Transverse colon (tissue), 4 donors: ENCODE results near the gene NUMB. TPM values are rescaled to one million over a fixed set of nuclear protein-coding genes. Genes with fewer than 3 reads are reported as not detected.

Experiments used
- DNase-seq: peaks from one replicate; pipeline ENCODE4 v3.0.0-alpha.2; 2019
- H3K27ac ChIP-seq, 4 donors: fragments of 200-600 bp; sonication (generic); 2 replicates each; pipeline ENCODE4 v1.5.1; 2016 to 2018; ENCODE audit warnings: inconsistent platforms in 4 of 4
- H3K27me3 ChIP-seq: fragments of 200-600 bp; sonication (generic); 2 replicates; pipeline ENCODE4 v1.5.1; 2017; ENCODE audit warnings: inconsistent platforms
- H3K36me3 ChIP-seq, 4 donors: fragments of 200-600 bp; sonication (generic); 2 replicates each; pipeline ENCODE4 v1.5.1; 2017 to 2019; ENCODE audit warnings: inconsistent platforms in 4 of 4
- H3K4me1 ChIP-seq, 4 donors: fragments of 200-600 bp; sonication (generic); 2 replicates each; pipeline ENCODE4 v1.5.1; 2017 to 2020; ENCODE audit warnings: inconsistent platforms in 4 of 4
- H3K4me3 ChIP-seq, 4 donors: fragments of 200-600 bp; sonication (generic); 1 replicate in 1 of 4; 2 replicates in 3 of 4; pipeline versions ENCODE4 v1.5.1 to v1.6.1; 2017 to 2019; ENCODE audit warnings: inconsistent platforms in 4 of 4
- H3K9me3 ChIP-seq, 2 donors: fragments of 200-600 bp; sonication (generic); 2 replicates each; pipeline ENCODE4 v1.5.1; 2017 to 2019; ENCODE audit warnings: inconsistent platforms in 2 of 2
- CTCF ChIP-seq, 5 experiments: fragments of 200-600 bp in 3 of 5; fragments of 450-650 bp in 2 of 5; sonication (generic) in 3 of 5; IDR thresholded peaks; 1 replicate in 2 of 5; 2 replicates in 3 of 5; pipeline ENCODE4 v1.5.1; 2016 to 2017; ENCODE audit warnings: antibody characterized with exemption in 5 of 5, inconsistent platforms in 3 of 5, mild to moderate bottlenecking in 2 of 5, moderate library complexity in 1 of 5
- EP300 ChIP-seq: sonication (generic); formaldehyde crosslinking; IDR thresholded peaks from one replicate; pipeline ENCODE4 v1.6.1; 2017; ENCODE audit warnings: antibody characterized with exemption, low read depth
- POLR2A ChIP-seq: fragments of 450-650 bp; IDR thresholded peaks from one replicate; pipeline ENCODE4 v1.6.1; 2016; ENCODE audit warnings: antibody characterized with exemption, mild to moderate bottlenecking, moderate library complexity
- POLR2AphosphoS5 ChIP-seq, 3 donors: sonication (generic); formaldehyde crosslinking; IDR thresholded peaks; one replicate each; pipeline ENCODE4 v1.6.1; 2016; ENCODE audit warnings: antibody characterized with exemption in 3 of 3
- WGBS, 2 donors: methylation state at CpG; one replicate each; pipeline ENCODE4 v1.1.5; 2018; ENCODE audit warnings: low coverage in 1 of 2; 5-methylcytosine and 5-hydroxymethylcytosine counted together
- in situ Hi-C, 4 donors: fragments of 200-750 bp; cut with MboI; loops; one replicate each; pipeline versions ENCODE4 v1.15.0 to v1.15.1; 2017; ENCODE audit warnings: low sequenced_read_pairs in 3 of 4, low pct_ligation_motif_present in 1 of 4, low pct_unique_long_range_greater_than_20kb in 1 of 4
- intact Hi-C: fragments of 100-400 bp; cut with DNase I; formaldehyde crosslinking; loops from one replicate; pipeline ENCODE4 v1.15.1; 2023; ENCODE audit warnings: low total_unique reads
- total RNA-seq, 4 donors: library from RNA; depleted of rRNA; stranded (reverse); fragments of >200 nt; gene quantifications; one replicate each; pipeline ENCODE4 v1.1.0, GENCODE V29; 2016

NUMB gene
- total RNA-seq, 4 donors from 2014 or later, result 64.7 to 117 (median 103) TPM

GRCh38 chr14:73253721-73254120 lies 204.6 kb downstream of the NUMB start:
- Histone ChIP-seq H3K36me3 (no peaks in the 10 kb centered on the region), H3K9me3 (no peaks in the 10 kb centered on the region), H3K27ac (no peak overlapping the region), H3K4me3 (no peak overlapping the region), H3K27me3 (no peaks in the 10 kb centered on the region), H3K4me1 (no peaks in the 10 kb centered on the region)
- no peak for DNase-seq
- in situ Hi-C loops, result no loop called here
- 92% methylated on average over 12 of the region's 12 CpGs; no CpG with 5 or more reads in 1 of the 2 donors for WGBS, 2 donors
- intact Hi-C loops, result no loop called here
- no peak for TF ChIP-seq CTCF (IDR thresholded peaks at IDR 0.05)
- TF ChIP-seq POLR2A, result no peak
- no peak for TF ChIP-seq EP300
- TF ChIP-seq POLR2AphosphoS5 (IDR thresholded peaks at IDR 0.05), result no peak

GRCh38 chr14:73253323-73253610 lies 205.1 kb downstream of the NUMB start:
- WGBS, 2 donors, result 91% methylated on average over 10 of the region's 10 CpGs; no CpG with 5 or more reads in 1 of the 2 donors
- DNase-seq, result no peak
- in situ Hi-C loops, result no loop called here

GRCh38 chr14:73252491-73253322 lies 205.6 kb downstream of the NUMB start:
- intact Hi-C loops, result no loop called here
- no peak overlapping the region for H3K27ac ChIP-seq
- in situ Hi-C loops, result no loop called here
- H3K4me3 ChIP-seq, result no peak overlapping the region
- H3K27me3 ChIP-seq, result no peaks in the 10 kb centered on the region
- no peaks in the 10 kb centered on the region for H3K9me3 ChIP-seq
- H3K36me3 ChIP-seq, result no peaks in the 10 kb centered on the region
- 40 to 91% methylated on average over 1 to 29 of the region's 29 CpGs for WGBS, 2 donors
- TF ChIP-seq POLR2AphosphoS5 (IDR thresholded peaks at IDR 0.05), result no peak
- TF ChIP-seq EP300, result no peak
- no peak for TF ChIP-seq POLR2A
- TF ChIP-seq CTCF (IDR thresholded peaks at IDR 0.05), result no peak
- no peaks in the 10 kb centered on the region for H3K4me1 ChIP-seq
- no peak for DNase-seq

More at GRCh38 chr14:73253323-73253610, 205.1 kb downstream of the NUMB start:
- Histone ChIP-seq H3K27ac (no peak overlapping the region), H3K4me1 (no peaks in the 10 kb centered on the region), H3K9me3 (no peaks in the 10 kb centered on the region), H3K27me3 (no peaks in the 10 kb centered on the region), H3K36me3 (no peaks in the 10 kb centered on the region), H3K4me3 (no peak overlapping the region)
- no peak for TF ChIP-seq CTCF (IDR thresholded peaks at IDR 0.05)
- no peak for TF ChIP-seq POLR2A
- TF ChIP-seq POLR2AphosphoS5 (IDR thresholded peaks at IDR 0.05), result no peak
- no peak for TF ChIP-seq EP300
- intact Hi-C loops, result no loop called here

GRCh38 chr14:73251516-73252215 lies 206.7 kb downstream of the NUMB start:
- Histone ChIP-seq H3K27ac (no peak overlapping the region), H3K27me3 (no peaks in the 10 kb centered on the region), H3K9me3 (no peaks in the 10 kb centered on the region), H3K4me1 (no peaks in the 10 kb centered on the region), H3K4me3 (no peak overlapping the region), H3K36me3 (no peaks in the 10 kb centered on the region)
- intact Hi-C loops, result no loop called here
- no peak for TF ChIP-seq POLR2AphosphoS5 (IDR thresholded peaks at IDR 0.05)
- no peak for TF ChIP-seq CTCF (IDR thresholded peaks at IDR 0.05)
- no peak for TF ChIP-seq POLR2A
- TF ChIP-seq EP300, result no peak
- 80 to 88% methylated on average over 1 to 27 of the region's 30 CpGs for WGBS, 2 donors
- in situ Hi-C loops, result no loop called here
- DNase-seq, result no peak
